ENCODE results near the gene SH3D19.

Gene SH3D19

GRCh38 chr4:151195801-151196200, 129.6 kb downstream of the SH3D19 start:
- DNase-seq (ENCODE audit: low read depth in 2 of 2) = no peak

GRCh38 chr4:151193414-151193813, 132.0 kb downstream of the SH3D19 start:
- DNase-seq (ENCODE audit: low read depth in 2 of 2) = no peak

GRCh38 chr4:151192556-151193235, 132.7 kb downstream of the SH3D19 start:
- DNase-seq (ENCODE audit: low read depth in 2 of 2) = no peak

DNA sequence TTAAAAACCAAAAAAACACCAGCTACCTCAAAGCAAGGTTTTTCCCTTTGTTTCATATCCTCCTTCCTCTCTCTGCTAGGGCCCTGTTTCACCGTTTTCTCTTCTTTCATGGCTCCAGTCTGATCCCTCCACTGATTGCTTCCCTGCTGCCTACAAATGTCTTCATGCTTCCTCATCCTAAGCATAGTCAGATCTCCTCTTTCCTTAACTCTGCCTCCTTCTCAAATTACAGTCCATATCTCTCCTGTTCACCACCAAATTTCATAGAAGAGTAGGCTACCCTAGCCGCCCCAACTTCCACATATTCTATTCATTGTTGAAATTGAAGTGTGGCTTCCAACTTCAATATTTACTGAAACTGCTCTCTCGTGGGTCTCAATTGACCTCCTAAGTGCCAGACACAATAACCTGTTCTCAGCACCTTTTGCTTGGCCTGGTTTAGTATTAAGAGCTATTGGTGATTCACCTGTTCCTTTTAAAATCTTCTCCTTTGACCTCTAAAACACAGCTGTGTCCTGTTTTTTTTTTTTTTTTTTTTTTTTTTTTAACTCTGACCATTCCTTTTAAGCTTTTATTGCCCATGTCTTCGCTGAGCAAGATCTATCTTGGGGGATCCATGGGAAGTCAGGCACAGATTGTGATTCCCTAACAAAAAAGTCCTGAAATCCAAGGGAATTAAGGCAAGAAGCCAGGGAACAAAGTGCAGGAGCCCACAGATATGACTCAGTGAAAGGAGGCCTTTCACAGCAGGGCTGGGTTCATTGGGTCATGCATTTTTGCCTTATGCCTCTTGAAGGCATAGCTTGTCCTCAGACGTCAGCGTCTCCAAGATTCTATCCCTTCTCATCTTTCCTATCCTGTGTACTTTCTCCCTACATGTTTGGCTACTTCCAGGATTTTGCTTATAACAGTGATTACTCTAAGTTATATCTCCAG, 140.6 kb downstream of the SH3D19 start:
- no peak for DNase-seq (ENCODE audit: low read depth in 2 of 2)

GRCh38 chr4:151182455-151182996, 142.9 kb downstream of the SH3D19 start:
- no peak for DNase-seq (ENCODE audit: low read depth in 2 of 2)

DNA sequence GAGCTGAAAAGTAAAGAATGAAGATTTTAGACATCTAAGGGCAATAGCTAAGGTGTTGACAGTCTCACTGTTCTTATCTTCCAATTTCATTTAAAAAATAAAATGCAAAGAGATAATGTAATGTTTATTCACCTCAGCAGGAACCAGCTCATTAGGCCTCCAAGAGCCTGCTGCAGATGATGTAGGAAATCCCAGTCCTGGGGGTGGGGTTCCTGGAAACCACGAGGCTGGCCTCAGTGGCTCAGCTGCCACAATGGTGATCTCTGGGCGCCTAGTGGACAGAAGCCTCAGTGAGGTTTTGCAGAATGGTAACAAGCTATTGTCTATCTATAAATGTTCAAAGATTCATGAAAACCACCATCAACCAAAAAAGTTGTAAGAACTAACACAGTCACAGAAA, 148.7 kb downstream of the SH3D19 start:
- DNase-seq (ENCODE audit: low read depth in 2 of 2) = no peak

DNA sequence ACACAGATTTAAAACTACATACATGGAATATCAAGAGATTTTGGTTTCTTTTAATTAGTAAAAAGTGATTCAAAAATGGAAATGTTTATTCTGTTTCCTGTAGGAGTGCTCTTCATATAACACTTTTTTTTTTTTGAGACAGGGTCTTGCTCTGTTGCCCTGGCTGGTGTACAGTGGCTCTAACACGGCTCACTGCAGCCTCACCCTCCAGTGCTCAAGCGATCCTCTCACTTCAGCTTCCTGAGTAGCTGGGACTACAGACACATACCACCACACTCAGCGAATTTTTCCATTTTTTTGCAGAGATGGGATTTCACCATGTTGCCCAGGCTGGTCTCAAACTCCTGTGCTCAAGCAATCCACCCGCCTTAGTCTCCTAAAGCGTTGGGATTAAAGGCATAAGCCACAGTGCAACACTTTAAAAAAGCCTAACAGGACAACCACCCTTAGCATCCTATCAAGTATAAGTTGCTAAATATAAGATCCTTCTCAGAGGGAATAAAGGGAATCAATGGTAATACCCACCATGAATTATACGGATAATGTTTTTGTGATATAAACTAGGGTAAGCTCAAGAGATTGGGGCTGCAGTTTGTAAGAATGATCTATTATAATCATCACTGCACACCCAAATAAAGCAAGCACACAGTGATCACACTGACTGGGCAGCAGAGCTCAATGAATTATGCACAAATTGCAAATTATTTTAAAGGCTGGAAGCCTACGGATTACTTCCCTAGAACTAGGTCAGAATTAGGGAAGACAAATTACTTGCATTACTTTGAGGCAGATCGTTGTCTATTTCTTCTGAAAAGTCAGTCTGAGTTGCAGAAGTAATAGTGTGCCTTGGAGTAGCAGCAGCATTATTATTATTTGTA, 149.4 kb downstream of the SH3D19 start:
- no peak for DNase-seq (ENCODE audit: low read depth in 2 of 2)

- DNase-seq (ENCODE audit: low read depth in 2 of 2) = no peak
Observed at GRCh38 chr4:151175233-151175632, 150.2 kb downstream of the SH3D19 start.

DNA sequence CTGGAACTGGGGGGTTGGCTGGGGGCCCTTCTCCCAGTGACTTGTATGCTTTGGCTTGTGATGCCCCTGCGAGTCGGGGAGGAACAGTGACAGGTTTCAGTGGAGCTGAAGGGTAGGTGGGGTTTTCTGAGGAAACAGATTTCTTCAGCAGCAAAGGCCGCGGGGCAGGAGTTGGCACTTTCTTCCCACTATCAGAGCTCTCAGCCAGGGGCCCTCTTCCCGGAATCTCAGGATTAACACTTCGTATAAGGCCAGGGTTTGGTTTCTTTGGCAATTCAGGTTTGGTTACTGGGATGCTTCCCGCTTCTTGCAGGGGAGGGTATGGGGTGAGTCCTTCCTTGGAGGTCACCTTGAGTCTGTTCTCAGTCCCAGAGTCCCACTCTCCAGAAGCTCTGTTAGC, 150.6 kb downstream of the SH3D19 start:
- no peak for DNase-seq (ENCODE audit: low read depth in 2 of 2)

- DNase-seq (ENCODE audit: low read depth in 2 of 2) = no peak
Observed at GRCh38 chr4:151173871-151174270, 151.5 kb downstream of the SH3D19 start.

DNA sequence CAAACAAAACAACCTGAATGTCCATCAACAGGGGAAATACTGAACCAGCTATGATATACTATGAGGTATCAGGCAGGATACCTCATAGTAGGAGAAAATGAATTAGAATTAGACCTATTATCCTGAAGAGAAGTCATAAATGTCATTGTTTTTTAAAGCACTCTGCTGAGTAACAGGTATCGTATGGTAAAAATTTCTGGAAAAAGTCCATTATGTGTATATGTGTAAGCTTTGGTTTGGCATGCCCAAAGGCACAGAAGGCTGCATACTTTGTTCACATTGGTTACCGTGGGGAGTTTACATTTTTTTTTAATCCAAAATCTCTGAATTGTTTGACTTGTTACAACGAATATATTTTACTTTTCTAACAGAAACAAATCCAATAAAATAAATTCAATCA, 155.5 kb downstream of the SH3D19 start:
- no peak for DNase-seq (ENCODE audit: low read depth in 2 of 2)

DNA sequence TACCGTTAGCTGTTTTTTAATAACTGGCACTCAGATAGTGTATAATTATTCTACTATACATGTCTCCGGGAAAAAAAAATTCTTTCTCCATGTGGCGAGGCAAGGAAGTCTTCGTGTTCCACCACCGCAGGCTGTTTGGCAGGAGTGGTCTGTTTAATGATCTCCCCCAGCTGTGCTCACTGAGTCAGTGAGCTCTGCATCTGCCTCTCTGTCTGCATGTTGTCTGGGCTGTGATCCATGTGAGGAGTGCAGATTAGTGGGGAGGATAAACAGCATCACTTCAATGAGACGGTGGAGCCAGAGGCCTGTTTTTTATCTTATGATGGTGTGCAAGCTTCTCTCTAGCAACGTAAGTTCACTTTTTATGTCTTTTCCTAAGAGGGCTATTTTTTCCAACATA, 156.2 kb downstream of the SH3D19 start:
- DNase-seq (ENCODE audit: low read depth in 2 of 2) = no peak

GRCh38 chr4:151167561-151167960, 157.8 kb downstream of the SH3D19 start:
- DNase-seq (ENCODE audit: low read depth in 2 of 2) = no peak

GRCh38 chr4:151166636-151167035, 158.8 kb downstream of the SH3D19 start:
- no peak for DNase-seq (ENCODE audit: low read depth in 2 of 2)

DNA sequence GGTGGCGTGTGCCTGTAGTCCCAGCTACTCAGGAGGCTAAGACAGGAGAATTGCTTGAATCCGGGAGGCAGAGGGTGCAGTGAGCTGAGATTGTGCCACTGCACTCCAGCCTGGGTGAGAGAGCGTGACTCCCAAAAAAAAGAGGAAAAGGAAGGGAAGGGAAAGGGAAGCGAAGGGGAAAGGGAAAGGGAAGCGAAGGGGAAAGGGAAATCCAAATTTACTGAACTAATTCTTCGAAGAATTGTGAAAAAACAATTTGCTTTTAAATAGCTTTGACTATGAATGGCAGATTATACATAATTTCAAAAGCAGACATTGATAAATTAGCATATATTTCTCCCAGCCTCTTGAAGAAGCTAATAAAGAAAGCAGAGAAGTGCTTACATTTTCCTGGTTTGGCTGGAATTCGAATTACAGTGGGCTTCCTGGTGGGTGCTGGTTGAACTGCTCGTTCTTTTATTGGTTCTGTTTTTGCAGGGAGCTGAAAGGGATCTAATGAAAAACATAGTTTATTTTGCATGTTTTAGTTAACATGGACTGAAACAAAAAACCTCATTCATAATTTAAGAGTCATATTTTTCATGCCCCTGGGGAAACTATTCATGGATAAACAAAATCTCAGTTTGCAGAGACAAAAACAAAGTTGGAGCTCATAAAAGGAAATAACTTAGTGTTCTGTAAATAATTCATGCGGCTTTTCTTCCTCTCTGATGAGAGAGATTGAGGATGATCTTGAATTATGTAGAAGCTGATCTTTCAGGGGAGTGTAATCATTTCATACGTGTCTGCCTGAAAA, 160.0 kb downstream of the SH3D19 start:
- DNase-seq (ENCODE audit: low read depth in 2 of 2) = no peak

DNA sequence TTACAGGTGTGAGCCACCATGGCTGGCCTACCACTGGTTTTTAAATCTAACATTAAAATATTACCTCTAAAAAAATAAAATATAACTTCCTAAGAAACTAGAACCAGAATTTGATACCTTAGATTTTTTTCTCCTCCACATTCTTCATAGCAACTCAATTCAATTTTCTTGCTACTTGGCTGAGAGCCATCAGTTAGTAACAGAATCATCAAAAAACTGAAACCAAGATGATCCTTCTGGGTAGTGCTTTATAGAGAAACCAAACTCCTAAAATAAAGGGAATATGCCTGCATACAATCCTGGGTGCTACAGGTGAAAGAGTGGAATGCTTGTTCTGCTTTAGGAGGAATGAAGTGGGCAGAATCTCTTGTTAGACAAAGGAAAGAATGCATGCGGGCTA, 161.6 kb downstream of the SH3D19 start:
- DNase-seq (ENCODE audit: low read depth in 2 of 2) = no peak

DNA sequence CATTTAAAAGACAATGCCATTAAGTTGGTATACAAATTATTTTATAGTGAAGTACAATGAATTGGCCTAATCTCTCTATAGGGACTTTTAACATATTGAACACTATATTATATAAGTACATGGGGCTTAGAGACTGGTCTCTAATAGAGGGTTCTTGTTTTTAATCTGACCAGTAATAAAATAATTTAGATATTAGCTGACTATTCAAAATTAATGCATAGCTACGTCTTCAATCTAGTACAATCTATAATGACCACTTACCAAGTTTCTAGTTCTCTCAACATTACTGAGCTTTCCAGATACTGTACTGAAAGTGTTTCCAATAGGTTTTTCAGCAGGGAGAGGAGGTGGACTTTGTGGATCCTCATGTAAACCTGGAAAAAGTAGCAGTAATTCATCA, 166.4 kb downstream of the SH3D19 start:
- DNase-seq (ENCODE audit: low read depth in 2 of 2) = no peak

DNA sequence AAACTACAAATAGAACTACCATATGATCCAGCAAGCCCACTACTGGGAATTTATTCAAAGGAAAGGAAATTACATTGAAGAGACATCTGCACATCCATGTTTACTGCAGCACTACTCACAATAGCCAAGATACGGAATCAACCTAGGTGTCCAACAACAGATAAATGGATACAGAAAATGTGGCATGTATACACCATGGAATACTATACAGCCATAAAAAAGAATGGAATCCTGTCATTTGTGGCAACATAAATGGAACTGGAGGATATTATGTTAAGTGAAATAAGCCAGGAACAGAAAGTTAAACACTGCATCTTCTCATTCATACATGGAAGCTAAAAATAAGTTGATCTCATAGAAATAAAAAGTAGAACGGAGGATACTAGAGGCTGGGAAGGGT, 167.9 kb downstream of the SH3D19 start:
- no peak for DNase-seq (ENCODE audit: low read depth in 2 of 2)

GRCh38 chr4:151153585-151153984, 171.8 kb downstream of the SH3D19 start:
- no peak for DNase-seq (ENCODE audit: low read depth in 2 of 2)

GRCh38 chr4:151152028-151152427, 173.4 kb downstream of the SH3D19 start:
- DNase-seq (ENCODE audit: low read depth in 2 of 2) = no peak

Data from stimulated activated CD8-positive, alpha-beta memory T cell treated with anti-CD3 and anti-CD28 coated beads, Interleukin-2, amount 100 ng/mL, for 48 hours (primary cell).